Ovary (tissue), 9 donors: ENCODE data around the gene NFKB2. TPM values are rescaled to one million over a fixed set of nuclear protein-coding genes. Genes with fewer than 3 reads are reported as not detected.

Experiments used
- DNase-seq, 5 donors: peaks; one replicate each; pipeline ENCODE4 v3.0.0-alpha.2; 2019 to 2020
- H3K27ac ChIP-seq, 2 donors: fragments of 200-600 bp; one replicate each; pipeline versions ENCODE4 v1.5.1 to v1.8.0; 2019 to 2022
- H3K27me3 ChIP-seq: fragments of 200-600 bp; one replicate; pipeline ENCODE4 v1.8.0; 2022
- H3K36me3 ChIP-seq: fragments of 200-600 bp; sonication (generic); one replicate; pipeline ENCODE4 v1.5.1; 2019
- H3K4me1 ChIP-seq: one replicate; pipeline ENCODE4 v1.8.1; 2013; ENCODE audit warnings: mild to moderate bottlenecking, moderate library complexity; ENCODE audit not compliant: insufficient read depth
- H3K4me3 ChIP-seq: fragments of 200-600 bp; sonication (generic); one replicate; pipeline ENCODE4 v1.5.1; 2017
- H3K9me3 ChIP-seq, 2 donors: fragments of 200-600 bp in 1 of 2; sonication (generic) in 1 of 2; one replicate each; pipeline versions ENCODE4 v1.5.1 to v1.8.1; 2013 to 2019; ENCODE audit warnings: mild to moderate bottlenecking in 1 of 2, moderate library complexity in 1 of 2
- CTCF ChIP-seq, 3 donors: fragments of 450-650 bp in 2 of 3; fragments of 200-600 bp in 1 of 3; IDR thresholded peaks; one replicate each; pipeline versions ENCODE4 v1.5.1 to v1.8.0; 2016 to 2022; ENCODE audit warnings: antibody characterized with exemption in 3 of 3, mild to moderate bottlenecking in 1 of 3
- EP300 ChIP-seq: sonication (generic); formaldehyde crosslinking; IDR thresholded peaks from one replicate; pipeline ENCODE4 v1.6.1; 2017; ENCODE audit warnings: antibody characterized with exemption
- POLR2A ChIP-seq: fragments of 450-650 bp; IDR thresholded peaks from one replicate; pipeline ENCODE4 v1.6.1; 2017; ENCODE audit warnings: antibody characterized with exemption, mild to moderate bottlenecking, moderate library complexity
- WGBS, 3 donors: extraction: QIAGEN DNeasy Blood & Tissue Kit in 1 of 3; methylation state at CpG; one replicate each; pipeline versions ENCODE4 v1.1.5 to v1.1.7; 2013 to 2017; 5-methylcytosine and 5-hydroxymethylcytosine counted together
- intact Hi-C, 4 donors: fragments of 100-400 bp; cut with DNase I; formaldehyde crosslinking; loops; one replicate each; pipeline versions ENCODE4 v1.11.0 to v1.15.1; 2022 to 2023
- polyA plus RNA-seq, 2 donors: library from polyadenylated mRNA; stranded (reverse); fragments of 200-250 nt in 1 of 2; fragments of 350-450 nt in 1 of 2; fragmentation: Illumina TruSeq in 1 of 2; extraction: RNeasy Lipid Tissue Mini Kit (QIAGEN cat#74804) in 1 of 2; gene quantifications; one replicate each; pipeline ENCODE4 v1.2.3, GENCODE V29; 2013 to 2014
- total RNA-seq, 7 donors: library from RNA; depleted of rRNA in 2 of 7; stranded (reverse); fragments of >200 nt in 2 of 7; fragmentation: NEBNext Ultra II Directional in 3 of 7; extraction: Animal tissue kit (Norgen Biotek cat#: 25700) in 3 of 7; gene quantifications; one replicate each; pipeline versions ENCODE4 v1.1.0 to v1.2.4, GENCODE V29; 2016 to 2023
- donor health status: DM: no; HTN: no; CAD: no; lungs with moderate emphysema.
- donor health status: DM: no; HTN: no; CAD: no.
- donor health status: Bipolar disorder and iron deficiency.
- donor health status: DM: yes; HTN: yes; CAD: no.
- donor health status: DM: no; HTN: no; CAD: no.
- donor health status: DM: yes; HTN: yes; CAD: no.

Gene NFKB2
- total and polyA plus RNA-seq, 9 donors, result 16.3 to 42.6 (median 32.7) TPM

GRCh38 chr10:102424916-102425315 lies 29.4 kb downstream of the NFKB2 start:
- no peak for TF ChIP-seq POLR2A
- no peak for TF ChIP-seq CTCF (IDR thresholded peaks at IDR 0.05)
- no peak for TF ChIP-seq EP300
- H3K27ac ChIP-seq, result no peak overlapping the region
- no peaks in the 10 kb centered on the region for H3K27me3 ChIP-seq
- DNase-seq, result peak in 1 of 5 donors; percentile 35
- intact Hi-C loops, result no loop called here
- no peaks in the 10 kb centered on the region for H3K9me3 ChIP-seq
- WGBS, 3 donors, result 77 to 81% (median 78%) methylated on average over 6 of the region's 6 CpGs
- H3K4me1 ChIP-seq, result peaks cover 11% of the 10 kb centered on the region
- no peaks in the 10 kb centered on the region for H3K36me3 ChIP-seq
- H3K4me3 ChIP-seq, result no peak overlapping the region

- Histone ChIP-seq H3K36me3 (no peaks in the 10 kb centered on the region), H3K4me3 (no peak overlapping the region), H3K9me3 (no peaks in the 10 kb centered on the region), H3K27me3 (no peaks in the 10 kb centered on the region), H3K27ac (no peak overlapping the region), H3K4me1 (peaks cover 8% of the 10 kb centered on the region)
- no peak for TF ChIP-seq CTCF (IDR thresholded peaks at IDR 0.05)
- TF ChIP-seq POLR2A, result no peak
- TF ChIP-seq EP300, result no peak
- intact Hi-C loops, result no loop called here
- DNase-seq, result peak in 1 of 5 donors; percentile 23
- 63 to 79% (median 76%) methylated on average over 1 of the region's 1 CpG for WGBS, 3 donors
Measured at GRCh38 chr10:102425444-102425843, 29.9 kb downstream of the NFKB2 start.

- intact Hi-C loops, result no loop called here
- 74 to 75% (median 75%) methylated on average over 7 of the region's 7 CpGs for WGBS, 3 donors
- DNase-seq, result no peak
- Histone ChIP-seq H3K36me3 (no peaks in the 10 kb centered on the region), H3K4me3 (no peak overlapping the region), H3K27me3 (no peaks in the 10 kb centered on the region), H3K27ac (no peak overlapping the region), H3K4me1 (peaks cover 11% of the 10 kb centered on the region), H3K9me3 (no peaks in the 10 kb centered on the region)
- TF ChIP-seq POLR2A, result no peak
- TF ChIP-seq EP300, result no peak
- no peak for TF ChIP-seq CTCF (IDR thresholded peaks at IDR 0.05)
Measured at GRCh38 chr10:102426803-102427287, 31.3 kb downstream of the NFKB2 start.

GRCh38 chr10:102429468-102429867 lies 34.0 kb downstream of the NFKB2 start:
- no peak overlapping the region for H3K27ac ChIP-seq
- DNase-seq, result no peak
- no peaks in the 10 kb centered on the region for H3K27me3 ChIP-seq
- no peaks in the 10 kb centered on the region for H3K9me3 ChIP-seq
- intact Hi-C loops, result no loop called here
- TF ChIP-seq EP300, result no peak
- no peak for TF ChIP-seq POLR2A
- TF ChIP-seq CTCF (IDR thresholded peaks at IDR 0.05), result no peak
- H3K4me3 ChIP-seq, result no peak overlapping the region
- H3K36me3 ChIP-seq, result no peaks in the 10 kb centered on the region
- WGBS, 3 donors, result 79 to 88% (median 85%) methylated on average over 8 of the region's 8 CpGs
- peaks cover 2% of the 10 kb centered on the region for H3K4me1 ChIP-seq
